ENCODE measurements around the gene ZEB1. TPM values are rescaled to one million over a fixed set of nuclear protein-coding genes. Genes with fewer than 3 reads are reported as not detected.

ZEB1 gene
- total RNA-seq, 1 donor from 2014 or later: 24.7 TPM

DNA sequence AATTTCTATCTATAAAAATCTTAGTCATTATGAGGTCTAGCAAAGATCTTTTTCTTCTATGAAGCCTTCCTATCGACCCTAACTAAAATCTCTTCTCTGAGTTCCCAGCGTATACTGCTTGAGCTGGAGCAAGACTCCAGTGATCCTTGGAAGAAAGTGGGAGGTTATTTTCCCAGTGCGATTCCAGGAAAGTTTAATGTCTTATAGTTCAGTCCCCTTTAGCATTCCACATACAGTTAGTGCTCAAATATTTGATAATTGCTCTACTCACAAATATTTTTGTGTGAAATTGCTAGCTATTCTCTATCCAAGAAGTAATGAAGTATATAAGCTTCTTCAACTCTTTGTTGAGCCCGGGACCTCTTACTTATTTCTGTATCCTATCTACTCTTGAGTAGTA lies 47.7 kb downstream of the ZEB1 start:
- TF ChIP-seq, protein P1, sequence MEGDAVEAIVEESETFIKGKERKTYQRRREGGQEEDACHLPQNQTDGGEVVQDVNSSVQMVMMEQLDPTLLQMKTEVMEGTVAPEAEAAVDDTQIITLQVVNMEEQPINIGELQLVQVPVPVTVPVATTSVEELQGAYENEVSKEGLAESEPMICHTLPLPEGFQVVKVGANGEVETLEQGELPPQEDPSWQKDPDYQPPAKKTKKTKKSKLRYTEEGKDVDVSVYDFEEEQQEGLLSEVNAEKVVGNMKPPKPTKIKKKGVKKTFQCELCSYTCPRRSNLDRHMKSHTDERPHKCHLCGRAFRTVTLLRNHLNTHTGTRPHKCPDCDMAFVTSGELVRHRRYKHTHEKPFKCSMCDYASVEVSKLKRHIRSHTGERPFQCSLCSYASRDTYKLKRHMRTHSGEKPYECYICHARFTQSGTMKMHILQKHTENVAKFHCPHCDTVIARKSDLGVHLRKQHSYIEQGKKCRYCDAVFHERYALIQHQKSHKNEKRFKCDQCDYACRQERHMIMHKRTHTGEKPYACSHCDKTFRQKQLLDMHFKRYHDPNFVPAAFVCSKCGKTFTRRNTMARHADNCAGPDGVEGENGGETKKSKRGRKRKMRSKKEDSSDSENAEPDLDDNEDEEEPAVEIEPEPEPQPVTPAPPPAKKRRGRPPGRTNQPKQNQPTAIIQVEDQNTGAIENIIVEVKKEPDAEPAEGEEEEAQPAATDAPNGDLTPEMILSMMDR (IDR thresholded peaks at IDR 0.05; ENCODE audit: unreplicated experiment): no peak

DNA sequence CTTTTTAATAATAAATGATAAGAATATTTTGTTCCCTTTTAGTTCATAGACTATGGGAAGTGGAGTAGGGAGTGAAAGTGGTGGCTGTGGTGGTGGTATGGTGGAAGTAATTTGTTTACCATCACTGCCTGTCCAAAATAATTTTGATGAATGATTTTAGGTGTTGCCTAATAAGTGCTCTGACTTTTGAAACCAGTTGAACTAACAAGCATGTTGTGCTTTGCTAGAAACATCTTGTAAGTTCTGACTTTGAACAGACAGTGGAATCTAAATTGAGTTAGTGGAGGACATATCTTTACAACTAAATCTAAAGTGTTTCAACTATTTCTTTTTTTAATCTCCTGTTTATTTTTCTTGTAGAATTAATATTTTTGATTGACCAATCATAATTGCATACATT lies 49.7 kb downstream of the ZEB1 start:
- no peaks in the 10 kb centered on the region for H3K4me1 Mint-ChIP-seq
- DNase-seq (ENCODE audit: low spot score in 2 of 2, unreplicated experiment in 2 of 2): no peak
- TF ChIP-seq, protein P1 (IDR thresholded peaks at IDR 0.05; ENCODE audit: unreplicated experiment): no peak
- no peaks in the 10 kb centered on the region for H3K36me3 Mint-ChIP-seq
- no peak overlapping the region for H3K27ac Mint-ChIP-seq
- no peaks in the 10 kb centered on the region for H3K9me3 Mint-ChIP-seq
- H3K27me3 Mint-ChIP-seq (ENCODE audit: low read depth): peaks cover 2% of the 10 kb centered on the region
- no peak overlapping the region for H3K4me3 Mint-ChIP-seq

More for the DNA sequence above, 47.7 kb downstream of the ZEB1 start:
- Mint-ChIP-seq H3K27me3 (ENCODE audit: low read depth) (peaks cover 2% of the 10 kb centered on the region), H3K4me1 (no peaks in the 10 kb centered on the region), H3K36me3 (peaks cover 6% of the 10 kb centered on the region), H3K27ac (no peak overlapping the region), H3K9me3 (peaks cover 3% of the 10 kb centered on the region), H3K4me3 (no peak overlapping the region)
- no peak for DNase-seq (ENCODE audit: low spot score in 2 of 2, unreplicated experiment in 2 of 2)

DNA sequence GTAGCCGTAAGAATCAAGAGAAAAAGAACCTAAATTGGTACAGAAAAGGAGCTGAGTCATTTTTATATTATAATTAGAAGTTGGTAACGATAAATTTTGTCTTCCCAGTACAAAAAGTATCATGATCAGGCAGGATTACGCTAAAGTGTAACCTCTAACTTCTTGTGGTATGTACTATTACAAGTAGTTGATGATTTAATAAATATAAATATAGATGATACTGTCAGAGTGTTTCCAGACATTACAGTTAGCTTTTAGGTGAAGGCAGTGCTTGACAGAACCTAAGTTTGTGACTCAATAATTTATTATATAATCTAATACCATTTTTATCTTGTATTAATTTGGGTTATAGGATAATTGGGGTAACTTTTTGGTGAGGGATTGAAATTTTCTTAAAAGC lies 53.4 kb downstream of the ZEB1 start:
- no peak for DNase-seq (ENCODE audit: low spot score in 2 of 2, unreplicated experiment in 2 of 2)
- Mint-ChIP-seq H3K27ac (no peak overlapping the region), H3K4me3 (no peak overlapping the region), H3K36me3 (no peaks in the 10 kb centered on the region), H3K27me3 (ENCODE audit: low read depth) (peaks cover 6% of the 10 kb centered on the region), H3K4me1 (no peaks in the 10 kb centered on the region), H3K9me3 (no peaks in the 10 kb centered on the region)
- TF ChIP-seq, protein P1 (IDR thresholded peaks at IDR 0.05; ENCODE audit: unreplicated experiment): no peak

DNA sequence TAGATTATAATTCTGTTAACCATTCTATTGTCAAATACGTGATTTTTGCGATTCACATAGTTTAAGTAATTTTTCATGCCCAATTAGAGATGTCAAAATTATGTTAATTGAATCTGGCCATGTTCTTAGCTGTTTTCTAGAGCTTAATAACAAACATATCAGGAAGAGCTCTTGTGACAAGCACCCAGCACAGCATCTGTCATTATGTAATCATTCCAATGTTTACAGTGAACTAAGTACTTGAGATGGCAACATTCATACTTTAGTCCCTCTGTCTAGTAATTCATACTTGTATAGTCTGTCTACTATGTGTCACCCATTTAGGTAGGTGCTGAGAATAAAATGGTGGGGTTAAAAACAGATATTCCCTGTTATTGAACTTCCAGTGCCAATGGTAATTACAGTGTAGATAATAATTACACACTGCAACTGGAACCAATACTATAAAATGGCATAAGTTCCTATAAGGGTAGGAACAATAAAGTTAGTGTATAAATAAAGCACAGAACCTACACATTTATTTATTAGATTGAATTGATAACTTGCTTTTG lies 55.2 kb downstream of the ZEB1 start:
- H3K4me3 Mint-ChIP-seq: no peak overlapping the region
- H3K36me3 Mint-ChIP-seq: no peaks in the 10 kb centered on the region
- H3K27ac Mint-ChIP-seq: no peak overlapping the region
- no peaks in the 10 kb centered on the region for H3K9me3 Mint-ChIP-seq
- DNase-seq (ENCODE audit: low spot score in 2 of 2, unreplicated experiment in 2 of 2): no peak
- H3K27me3 Mint-ChIP-seq (ENCODE audit: low read depth): peaks cover 6% of the 10 kb centered on the region
- no peaks in the 10 kb centered on the region for H3K4me1 Mint-ChIP-seq
- TF ChIP-seq, protein P1 (IDR thresholded peaks at IDR 0.05; ENCODE audit: unreplicated experiment): no peak

DNA sequence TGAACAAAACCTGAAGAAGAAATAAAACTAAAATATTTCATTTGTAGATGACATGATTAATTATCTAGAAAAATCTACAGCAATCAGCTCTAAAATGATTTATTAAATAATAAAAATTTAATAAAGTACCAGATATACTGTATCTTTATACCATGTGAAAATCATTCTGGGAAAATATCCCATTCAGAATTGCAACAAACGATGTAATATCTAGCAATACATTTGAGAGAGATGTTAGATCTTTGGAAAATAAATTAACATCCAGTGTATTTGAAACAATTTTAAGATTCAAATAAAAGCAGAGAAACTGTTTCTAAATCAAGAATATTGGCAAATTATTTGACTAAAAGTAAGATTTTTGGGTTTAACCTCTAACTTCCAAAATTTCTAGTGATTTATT lies 62.2 kb downstream of the ZEB1 start:
- no peaks in the 10 kb centered on the region for H3K4me1 Mint-ChIP-seq
- H3K27me3 Mint-ChIP-seq (ENCODE audit: low read depth): no peaks in the 10 kb centered on the region
- TF ChIP-seq, protein P1 (IDR thresholded peaks at IDR 0.05; ENCODE audit: unreplicated experiment): no peak
- no peak overlapping the region for H3K27ac Mint-ChIP-seq
- no peak for DNase-seq (ENCODE audit: low spot score in 2 of 2, unreplicated experiment in 2 of 2)
- H3K9me3 Mint-ChIP-seq: no peaks in the 10 kb centered on the region
- no peak overlapping the region for H3K4me3 Mint-ChIP-seq
- H3K36me3 Mint-ChIP-seq: no peaks in the 10 kb centered on the region
